Measurements from ENCODE around the gene NKTR. TPM values are rescaled to one million over a fixed set of nuclear protein-coding genes. Genes with fewer than 3 reads are reported as not detected.

NKTR gene
- total RNA-seq, 1 donor from 2014 or later, result 92.1 TPM

GRCh38 chr3:42658091-42658770 lies 57.7 kb downstream of the NKTR start:
- Histone ChIP-seq H3K9me3 (no peaks in the 10 kb centered on the region), H3K4me3 (no peak overlapping the region), H3K27ac (no peak overlapping the region), H3K36me3 (peaks cover 9% of the 10 kb centered on the region), H3K27me3 (no peaks in the 10 kb centered on the region), H3K4me1 (peaks cover 17% of the 10 kb centered on the region)
- ATAC-seq (no peak), DNase-seq (no peak)
- TF ChIP-seq, protein P1, sequence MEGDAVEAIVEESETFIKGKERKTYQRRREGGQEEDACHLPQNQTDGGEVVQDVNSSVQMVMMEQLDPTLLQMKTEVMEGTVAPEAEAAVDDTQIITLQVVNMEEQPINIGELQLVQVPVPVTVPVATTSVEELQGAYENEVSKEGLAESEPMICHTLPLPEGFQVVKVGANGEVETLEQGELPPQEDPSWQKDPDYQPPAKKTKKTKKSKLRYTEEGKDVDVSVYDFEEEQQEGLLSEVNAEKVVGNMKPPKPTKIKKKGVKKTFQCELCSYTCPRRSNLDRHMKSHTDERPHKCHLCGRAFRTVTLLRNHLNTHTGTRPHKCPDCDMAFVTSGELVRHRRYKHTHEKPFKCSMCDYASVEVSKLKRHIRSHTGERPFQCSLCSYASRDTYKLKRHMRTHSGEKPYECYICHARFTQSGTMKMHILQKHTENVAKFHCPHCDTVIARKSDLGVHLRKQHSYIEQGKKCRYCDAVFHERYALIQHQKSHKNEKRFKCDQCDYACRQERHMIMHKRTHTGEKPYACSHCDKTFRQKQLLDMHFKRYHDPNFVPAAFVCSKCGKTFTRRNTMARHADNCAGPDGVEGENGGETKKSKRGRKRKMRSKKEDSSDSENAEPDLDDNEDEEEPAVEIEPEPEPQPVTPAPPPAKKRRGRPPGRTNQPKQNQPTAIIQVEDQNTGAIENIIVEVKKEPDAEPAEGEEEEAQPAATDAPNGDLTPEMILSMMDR (IDR thresholded peaks at IDR 0.05), result no peak
- intact Hi-C loops (cut with DNase I), result no loop called here

- Histone ChIP-seq H3K36me3 (peaks cover 9% of the 10 kb centered on the region), H3K27me3 (no peaks in the 10 kb centered on the region), H3K9me3 (no peaks in the 10 kb centered on the region), H3K4me3 (no peak overlapping the region), H3K27ac (no peak overlapping the region), H3K4me1 (peaks cover 13% of the 10 kb centered on the region)
- ATAC-seq, result no peak
- TF ChIP-seq, protein P1 (IDR thresholded peaks at IDR 0.05), result no peak
- DNase-seq, result peak; percentile 64
- intact Hi-C loops (cut with DNase I), result no loop called here
These were observed 58.4 kb downstream of the NKTR start for GRCh38 chr3:42658771-42659390.

- no peak overlapping the region for H3K27ac ChIP-seq
These were observed 59.1 kb downstream of the NKTR start for GRCh38 chr3:42659451-42660130.

GRCh38 chr3:42660131-42660715 lies 59.7 kb downstream of the NKTR start:
- Histone ChIP-seq H3K27me3 (no peaks in the 10 kb centered on the region), H3K9me3 (no peaks in the 10 kb centered on the region), H3K27ac (no peak overlapping the region), H3K4me3 (no peak overlapping the region), H3K36me3 (peaks cover 9% of the 10 kb centered on the region), H3K4me1 (peaks cover 9% of the 10 kb centered on the region)
- intact Hi-C loops (cut with DNase I), result no loop called here
- TF ChIP-seq, protein P1 (IDR thresholded peaks at IDR 0.05), result no peak
- DNase-seq, result no peak
- ATAC-seq, result no peak

More at GRCh38 chr3:42659451-42660130, 59.1 kb downstream of the NKTR start:
- H3K27me3 ChIP-seq, result no peaks in the 10 kb centered on the region
- peaks cover 9% of the 10 kb centered on the region for H3K36me3 ChIP-seq
- H3K4me3 ChIP-seq, result no peak overlapping the region
- peaks cover 13% of the 10 kb centered on the region for H3K4me1 ChIP-seq
- TF ChIP-seq, protein P1 (IDR thresholded peaks at IDR 0.05), result no peak
- intact Hi-C loops (cut with DNase I), result no loop called here
- DNase-seq, result peak; percentile 64
- H3K9me3 ChIP-seq, result no peaks in the 10 kb centered on the region
- no peak for ATAC-seq

DNA sequence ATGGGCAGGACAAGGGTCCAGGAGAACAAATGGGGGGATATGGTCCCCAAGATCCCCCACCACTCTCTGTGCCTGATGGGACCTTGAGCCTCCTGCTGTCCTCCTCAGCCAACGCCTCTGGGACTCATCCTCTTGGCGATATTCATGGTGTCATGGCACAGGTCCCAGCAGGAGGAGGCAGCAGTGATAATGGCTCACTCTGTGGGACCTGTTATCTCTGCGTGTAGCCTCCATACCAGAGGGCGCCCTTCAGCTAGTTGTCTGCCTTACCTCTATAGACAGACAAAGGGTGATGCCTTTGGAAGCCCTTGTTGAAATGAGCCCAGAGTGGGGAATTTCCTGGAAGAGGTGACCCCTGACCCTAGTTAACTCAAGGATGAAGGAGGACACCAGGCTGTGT lies 60.4 kb downstream of the NKTR start:
- Histone ChIP-seq H3K4me1 (peaks cover 2% of the 10 kb centered on the region), H3K4me3 (no peak overlapping the region), H3K27me3 (no peaks in the 10 kb centered on the region), H3K36me3 (peaks cover 9% of the 10 kb centered on the region), H3K9me3 (no peaks in the 10 kb centered on the region), H3K27ac (no peak overlapping the region)
- intact Hi-C loops (cut with DNase I), result no loop called here
- ATAC-seq (no peak), DNase-seq (no peak)
- TF ChIP-seq, protein P1 (IDR thresholded peaks at IDR 0.05), result no peak
